Measurements from ENCODE around the gene EHMT1. TPM values are rescaled to one million over a fixed set of nuclear protein-coding genes. Genes with fewer than 3 reads are reported as not detected.

EHMT1 gene
- polyA plus RNA-seq, 1 of the 3 experiments (the other 2 are of a cell fraction): 39.5 TPM

DNA sequence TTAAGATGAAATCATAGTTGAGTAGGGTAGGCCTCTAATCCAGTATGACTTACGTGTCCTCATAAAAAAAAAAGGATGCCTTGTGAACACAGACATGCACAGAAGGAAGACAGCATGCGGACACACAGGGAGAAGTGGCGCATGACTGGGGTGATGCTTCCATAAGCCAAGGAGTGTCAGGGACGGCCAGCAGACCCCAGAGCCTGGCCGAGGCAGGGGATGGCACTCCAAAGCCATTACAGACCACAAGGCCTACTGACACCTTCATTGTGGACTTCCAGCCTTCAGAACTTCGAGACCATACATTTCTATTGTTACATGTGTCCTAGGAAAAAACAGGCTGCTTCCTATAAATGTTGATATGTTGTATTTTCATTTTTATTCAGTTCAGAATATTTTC is 19.9 kb downstream of the EHMT1 start:
- no peaks in the 10 kb centered on the region for H3K27me3 ChIP-seq (ENCODE audit: insufficient read depth)
- CTCF ChIA-PET: no interaction called here
- DNase-seq: no peak
- no peaks in the 10 kb centered on the region for H3K9me2 ChIP-seq
- no peaks in the 10 kb centered on the region for H3K9me3 ChIP-seq
- H3K4me2 ChIP-seq: no peak overlapping the region
- H2AFZ ChIP-seq (ENCODE audit: low read depth): no peak overlapping the region
- H3K27ac ChIP-seq (ENCODE audit: low read depth in 2 of 2, low read length in 1 of 2): no peak overlapping the region
- H3K79me2 ChIP-seq (ENCODE audit: insufficient read depth): peaks cover 100% of the 10 kb centered on the region
- no peak overlapping the region for H3K9ac ChIP-seq
- 96% methylated on average over 4 of the region's 6 CpGs for WGBS (ENCODE audit: low lambda C conversion rate)
- no peaks in the 10 kb centered on the region for H3K36me3 ChIP-seq (replicated peaks in 1 of 2; ENCODE audit: control insufficient read depth in 1 of 2, insufficient read depth in 2 of 2, low read length in 1 of 2)
- H3F3A ChIP-seq (replicated peaks; ENCODE audit: insufficient read depth): peaks cover 3% of the 10 kb centered on the region
- POLR2A ChIA-PET: no interaction called here
- peaks cover 81% of the 10 kb centered on the region for H4K20me1 ChIP-seq (ENCODE audit: insufficient read depth)
- TF ChIP-seq JUND (IDR thresholded peaks at IDR 0.05) (no peak), RAD21 (IDR thresholded peaks at IDR 0.05; ENCODE audit: low read length) (no peak), FOSL2 (IDR thresholded peaks at IDR 0.05; ENCODE audit: borderline replicate concordance, low read depth) (no peak), RXRA (IDR thresholded peaks at IDR 0.05; ENCODE audit: borderline replicate concordance, low read depth) (no peak), TAF1 (IDR thresholded peaks at IDR 0.05; ENCODE audit: borderline replicate concordance, low read depth, low read length) (no peak), TEAD4 (IDR thresholded peaks at IDR 0.05; ENCODE audit: borderline replicate concordance, insufficient read depth) (no peak), SMC3 (IDR thresholded peaks at IDR 0.05; ENCODE audit: low read depth, low read length) (no peak), RFX5 (IDR thresholded peaks at IDR 0.05; ENCODE audit: low read length) (no peak), TCF12 (IDR thresholded peaks at IDR 0.05) (no peak), CHD2 (IDR thresholded peaks at IDR 0.05; ENCODE audit: low read length, partially characterized antibody) (no peak), POLR2AphosphoS5 (IDR thresholded peaks at IDR 0.05; ENCODE audit: low read depth, low read length) (no peak), MEF2A (IDR thresholded peaks at IDR 0.05; ENCODE audit: borderline replicate concordance, low read depth) (no peak), MAX (IDR thresholded peaks at IDR 0.05; ENCODE audit: low read depth) (no peak), EP300 (IDR thresholded peaks at IDR 0.05; ENCODE audit: borderline replicate concordance in 1 of 2, low read depth in 1 of 2, low read length in 1 of 2) (no peak), SIN3A (IDR thresholded peaks at IDR 0.05; ENCODE audit: borderline replicate concordance, low read depth, low read length) (no peak), ELF1 (IDR thresholded peaks at IDR 0.05) (no peak), GABPA (IDR thresholded peaks at IDR 0.05; ENCODE audit: low read depth) (no peak), EZH2phosphoT487 (IDR thresholded peaks at IDR 0.05; ENCODE audit: borderline replicate concordance, low read depth) (no peak)
- TF ChIP-seq, protein P1, sequence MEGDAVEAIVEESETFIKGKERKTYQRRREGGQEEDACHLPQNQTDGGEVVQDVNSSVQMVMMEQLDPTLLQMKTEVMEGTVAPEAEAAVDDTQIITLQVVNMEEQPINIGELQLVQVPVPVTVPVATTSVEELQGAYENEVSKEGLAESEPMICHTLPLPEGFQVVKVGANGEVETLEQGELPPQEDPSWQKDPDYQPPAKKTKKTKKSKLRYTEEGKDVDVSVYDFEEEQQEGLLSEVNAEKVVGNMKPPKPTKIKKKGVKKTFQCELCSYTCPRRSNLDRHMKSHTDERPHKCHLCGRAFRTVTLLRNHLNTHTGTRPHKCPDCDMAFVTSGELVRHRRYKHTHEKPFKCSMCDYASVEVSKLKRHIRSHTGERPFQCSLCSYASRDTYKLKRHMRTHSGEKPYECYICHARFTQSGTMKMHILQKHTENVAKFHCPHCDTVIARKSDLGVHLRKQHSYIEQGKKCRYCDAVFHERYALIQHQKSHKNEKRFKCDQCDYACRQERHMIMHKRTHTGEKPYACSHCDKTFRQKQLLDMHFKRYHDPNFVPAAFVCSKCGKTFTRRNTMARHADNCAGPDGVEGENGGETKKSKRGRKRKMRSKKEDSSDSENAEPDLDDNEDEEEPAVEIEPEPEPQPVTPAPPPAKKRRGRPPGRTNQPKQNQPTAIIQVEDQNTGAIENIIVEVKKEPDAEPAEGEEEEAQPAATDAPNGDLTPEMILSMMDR (IDR thresholded peaks at IDR 0.05): no peak
- TF ChIP-seq, protein P2, sequence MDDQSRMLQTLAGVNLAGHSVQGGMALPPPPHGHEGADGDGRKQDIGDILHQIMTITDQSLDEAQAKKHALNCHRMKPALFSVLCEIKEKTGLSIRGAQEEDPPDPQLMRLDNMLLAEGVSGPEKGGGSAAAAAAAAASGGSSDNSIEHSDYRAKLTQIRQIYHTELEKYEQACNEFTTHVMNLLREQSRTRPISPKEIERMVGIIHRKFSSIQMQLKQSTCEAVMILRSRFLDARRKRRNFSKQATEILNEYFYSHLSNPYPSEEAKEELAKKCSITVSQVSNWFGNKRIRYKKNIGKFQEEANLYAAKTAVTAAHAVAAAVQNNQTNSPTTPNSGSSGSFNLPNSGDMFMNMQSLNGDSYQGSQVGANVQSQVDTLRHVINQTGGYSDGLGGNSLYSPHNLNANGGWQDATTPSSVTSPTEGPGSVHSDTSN (IDR thresholded peaks at IDR 0.05): no peak
- H3K4me1 ChIP-seq (ENCODE audit: control insufficient read depth in 1 of 2, insufficient read depth in 2 of 2, low read depth in 1 of 2, low read length in 1 of 2): no peaks in the 10 kb centered on the region
- no peak overlapping the region for H3K4me3 ChIP-seq (ENCODE audit: low read depth in 2 of 2, low read length in 1 of 2)
